VCaP (cell line): ENCODE measurements around the gene MMP26.
A peak's percentile ranks its signal among the peaks of the same experiment; 100 is the strongest.

Experiments
- H3K27ac ChIP-seq: fragments of 450-650 bp; 2 replicates; pipeline ENCODE4 v1.5.1; 2017
- TF ChIP-seq, protein P1 (sequence below): fragments of 450-650 bp; conservative IDR thresholded peaks from 2 replicates; pipeline ENCODE4 v1.5.1; 2017; ENCODE audit warnings: mild to moderate bottlenecking, moderate library complexity

Gene MMP26

DNA sequence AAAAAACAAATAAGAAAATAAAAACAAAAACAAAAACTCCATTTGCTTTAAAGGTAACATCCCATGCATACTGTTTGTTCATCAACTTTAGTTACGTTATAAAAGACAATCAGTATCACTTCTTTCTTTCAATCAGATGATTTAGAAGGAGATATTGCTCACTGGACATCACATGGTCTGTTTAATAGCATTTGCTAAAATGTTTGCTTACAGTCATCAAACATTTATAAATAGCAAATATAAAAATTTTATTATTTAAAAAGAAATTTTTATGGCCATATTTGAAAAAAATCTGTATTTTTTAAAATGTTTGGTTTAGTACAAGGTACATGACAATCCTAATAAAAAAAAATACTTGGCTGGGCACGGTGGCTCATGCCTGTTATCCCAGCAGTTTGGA, 22.6 kb downstream of the MMP26 start:
- TF ChIP-seq, protein P1, sequence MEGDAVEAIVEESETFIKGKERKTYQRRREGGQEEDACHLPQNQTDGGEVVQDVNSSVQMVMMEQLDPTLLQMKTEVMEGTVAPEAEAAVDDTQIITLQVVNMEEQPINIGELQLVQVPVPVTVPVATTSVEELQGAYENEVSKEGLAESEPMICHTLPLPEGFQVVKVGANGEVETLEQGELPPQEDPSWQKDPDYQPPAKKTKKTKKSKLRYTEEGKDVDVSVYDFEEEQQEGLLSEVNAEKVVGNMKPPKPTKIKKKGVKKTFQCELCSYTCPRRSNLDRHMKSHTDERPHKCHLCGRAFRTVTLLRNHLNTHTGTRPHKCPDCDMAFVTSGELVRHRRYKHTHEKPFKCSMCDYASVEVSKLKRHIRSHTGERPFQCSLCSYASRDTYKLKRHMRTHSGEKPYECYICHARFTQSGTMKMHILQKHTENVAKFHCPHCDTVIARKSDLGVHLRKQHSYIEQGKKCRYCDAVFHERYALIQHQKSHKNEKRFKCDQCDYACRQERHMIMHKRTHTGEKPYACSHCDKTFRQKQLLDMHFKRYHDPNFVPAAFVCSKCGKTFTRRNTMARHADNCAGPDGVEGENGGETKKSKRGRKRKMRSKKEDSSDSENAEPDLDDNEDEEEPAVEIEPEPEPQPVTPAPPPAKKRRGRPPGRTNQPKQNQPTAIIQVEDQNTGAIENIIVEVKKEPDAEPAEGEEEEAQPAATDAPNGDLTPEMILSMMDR = no peak
- peak overlapping the region; percentile 87 for H3K27ac ChIP-seq

DNA sequence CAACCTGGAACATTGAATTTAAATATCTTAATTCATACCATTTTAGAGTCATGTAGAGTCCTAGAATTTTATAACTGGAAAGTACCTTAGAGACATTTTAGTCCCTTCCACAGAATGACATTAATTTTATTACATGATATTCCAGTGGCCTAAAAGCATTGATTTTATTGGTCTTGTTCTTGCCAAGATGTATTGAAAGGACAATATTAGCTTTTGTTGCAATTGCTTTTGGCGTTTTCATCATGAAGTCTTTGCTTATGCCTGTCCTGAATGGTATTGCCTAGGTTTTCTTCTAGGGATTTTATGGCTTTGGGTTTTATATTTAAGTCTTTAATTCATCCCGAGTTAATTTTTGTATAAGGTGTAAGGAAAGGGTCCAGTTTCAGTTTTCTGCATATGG, 36.2 kb downstream of the MMP26 start:
- H3K27ac ChIP-seq = peak overlapping the region; percentile 84
- TF ChIP-seq, protein P1 = no peak

DNA sequence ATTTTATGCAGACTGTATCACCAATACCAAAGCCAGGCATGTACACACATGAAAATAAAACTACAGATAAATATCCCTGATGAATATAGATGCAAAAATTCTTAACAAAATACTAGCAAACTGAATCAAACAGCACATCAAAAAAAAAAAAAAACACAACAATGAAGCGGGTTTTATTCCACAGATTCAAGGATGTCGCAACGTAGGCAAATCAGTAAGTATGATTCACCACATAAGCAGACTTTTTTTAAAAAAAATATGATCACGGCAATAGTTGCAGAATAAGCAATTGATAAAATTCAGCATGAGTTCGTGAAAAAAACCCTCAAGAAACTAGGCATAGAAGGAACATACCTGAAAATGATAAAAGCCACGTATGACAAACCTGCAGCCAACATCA, 43.9 kb downstream of the MMP26 start:
- H3K27ac ChIP-seq = no peak overlapping the region
- TF ChIP-seq, protein P1 = no peak

DNA sequence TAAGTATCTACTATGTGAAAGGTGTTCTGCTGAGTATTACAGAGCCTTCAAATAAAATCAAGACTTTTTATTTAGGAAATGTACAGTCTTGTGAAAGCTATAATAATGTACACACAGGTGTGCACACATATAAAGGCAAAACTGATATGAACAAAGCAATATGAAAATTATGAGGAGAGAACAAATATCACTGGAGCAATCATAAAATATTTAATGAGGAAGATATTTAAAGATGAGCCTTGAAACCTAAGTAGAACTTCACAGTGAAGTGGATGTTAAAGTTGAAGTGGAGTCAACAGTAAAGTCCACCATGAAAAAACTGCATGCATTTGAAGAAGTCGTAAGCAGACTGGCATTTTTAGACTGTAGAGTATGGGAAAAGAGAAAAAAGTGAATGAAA, 46.6 kb downstream of the MMP26 start:
- peak overlapping the region; percentile 56; the same call in 1 of the 2 replicates for H3K27ac ChIP-seq
- TF ChIP-seq, protein P1 = no peak
